GM12865 (cell line): ENCODE measurements around the gene SMARCC1.

Experiments used
- DNase-seq: peaks from one replicate; pipeline ENCODE4 v3.0.0; 2010; ENCODE audit warnings: low read depth
- H3K4me3 ChIP-seq: 2 replicates; pipeline ENCODE4 v1.5.1; 2011; ENCODE audit warnings: mild to moderate bottlenecking, low read depth, low read length, control low read depth
- TF ChIP-seq, protein P1 (sequence below): IDR thresholded peaks from 2 replicates; pipeline ENCODE4 v1.5.1; 2011; ENCODE audit warnings: low read length, control low read depth, low read depth, inconsistent platforms; ENCODE audit not compliant: insufficient read depth; ENCODE audit errors: missing control alignments

SMARCC1 gene

DNA sequence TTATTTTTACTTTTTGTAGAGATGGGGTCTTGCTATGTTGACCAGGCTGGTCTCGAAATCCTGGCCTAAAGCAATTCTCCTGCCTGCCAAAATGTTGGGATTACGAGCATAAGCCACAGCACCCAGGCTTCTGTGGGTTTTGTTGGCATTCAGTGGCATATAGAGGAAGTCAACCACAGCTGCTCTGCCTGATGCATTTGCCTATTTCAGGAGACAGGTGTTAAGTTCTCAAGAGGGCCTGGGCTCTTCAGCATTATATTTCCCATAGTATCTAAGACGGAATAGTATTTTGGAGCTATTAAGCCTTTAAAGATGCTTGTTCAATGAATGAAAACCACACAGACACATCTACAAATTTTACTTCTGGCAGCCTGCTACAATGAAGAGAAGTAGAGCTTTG is 129.6 kb downstream of the SMARCC1 start:
- DNase-seq: no peak
- TF ChIP-seq, protein P1, sequence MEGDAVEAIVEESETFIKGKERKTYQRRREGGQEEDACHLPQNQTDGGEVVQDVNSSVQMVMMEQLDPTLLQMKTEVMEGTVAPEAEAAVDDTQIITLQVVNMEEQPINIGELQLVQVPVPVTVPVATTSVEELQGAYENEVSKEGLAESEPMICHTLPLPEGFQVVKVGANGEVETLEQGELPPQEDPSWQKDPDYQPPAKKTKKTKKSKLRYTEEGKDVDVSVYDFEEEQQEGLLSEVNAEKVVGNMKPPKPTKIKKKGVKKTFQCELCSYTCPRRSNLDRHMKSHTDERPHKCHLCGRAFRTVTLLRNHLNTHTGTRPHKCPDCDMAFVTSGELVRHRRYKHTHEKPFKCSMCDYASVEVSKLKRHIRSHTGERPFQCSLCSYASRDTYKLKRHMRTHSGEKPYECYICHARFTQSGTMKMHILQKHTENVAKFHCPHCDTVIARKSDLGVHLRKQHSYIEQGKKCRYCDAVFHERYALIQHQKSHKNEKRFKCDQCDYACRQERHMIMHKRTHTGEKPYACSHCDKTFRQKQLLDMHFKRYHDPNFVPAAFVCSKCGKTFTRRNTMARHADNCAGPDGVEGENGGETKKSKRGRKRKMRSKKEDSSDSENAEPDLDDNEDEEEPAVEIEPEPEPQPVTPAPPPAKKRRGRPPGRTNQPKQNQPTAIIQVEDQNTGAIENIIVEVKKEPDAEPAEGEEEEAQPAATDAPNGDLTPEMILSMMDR: no peak
- no peak overlapping the region for H3K4me3 ChIP-seq

GRCh38 chr3:47650294-47650693 is 131.4 kb downstream of the SMARCC1 start:
- TF ChIP-seq, protein P1: no peak
- no peak for DNase-seq
- H3K4me3 ChIP-seq: no peak overlapping the region

- DNase-seq: no peak
- H3K4me3 ChIP-seq: no peak overlapping the region
- TF ChIP-seq, protein P1: no peak
These were observed 134.1 kb downstream of the SMARCC1 start for GRCh38 chr3:47647550-47647949.

DNA sequence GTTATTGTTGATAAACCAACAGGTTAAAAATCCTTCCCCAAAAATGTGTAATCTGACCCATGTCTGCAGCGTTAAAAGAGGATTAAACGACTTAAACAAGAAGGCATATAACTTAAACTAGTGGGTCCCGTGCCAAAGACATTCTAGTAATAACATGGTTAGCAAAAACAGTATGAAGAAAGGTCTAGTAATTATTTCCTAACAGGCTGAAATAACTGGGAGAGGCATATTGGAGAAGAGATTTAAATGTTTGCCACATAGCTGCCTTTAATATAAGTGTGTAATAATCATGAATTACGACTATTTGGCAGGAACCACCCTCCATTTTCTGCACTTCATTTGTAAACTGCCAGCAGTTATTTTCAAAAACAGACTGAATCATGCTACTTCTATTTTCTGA is 135.3 kb downstream of the SMARCC1 start:
- DNase-seq: no peak
- TF ChIP-seq, protein P1: no peak
- H3K4me3 ChIP-seq: no peak overlapping the region

- no peak for DNase-seq
- TF ChIP-seq, protein P1: no peak
These were observed 136.1 kb downstream of the SMARCC1 start for GRCh38 chr3:47645551-47645950.

GRCh38 chr3:47643092-47643491 is 138.6 kb downstream of the SMARCC1 start:
- no peak for DNase-seq
- no peak overlapping the region for H3K4me3 ChIP-seq
- TF ChIP-seq, protein P1: no peak

More at GRCh38 chr3:47645551-47645950, 136.1 kb downstream of the SMARCC1 start:
- H3K4me3 ChIP-seq: no peak overlapping the region

GRCh38 chr3:47641739-47642138 is 140.0 kb downstream of the SMARCC1 start:
- H3K4me3 ChIP-seq: no peak overlapping the region
- no peak for DNase-seq
- TF ChIP-seq, protein P1: no peak
